Measurements from ENCODE around the gene HNF1B. TPM values are rescaled to one million over a fixed set of nuclear protein-coding genes. Genes with fewer than 3 reads are reported as not detected.
"Not testable (repeated sequence)": the region's sequence is repeated elsewhere in the genome, so short reads cannot be mapped to it uniquely, and the experiment has no call there.

The HNF1B gene, protein sequence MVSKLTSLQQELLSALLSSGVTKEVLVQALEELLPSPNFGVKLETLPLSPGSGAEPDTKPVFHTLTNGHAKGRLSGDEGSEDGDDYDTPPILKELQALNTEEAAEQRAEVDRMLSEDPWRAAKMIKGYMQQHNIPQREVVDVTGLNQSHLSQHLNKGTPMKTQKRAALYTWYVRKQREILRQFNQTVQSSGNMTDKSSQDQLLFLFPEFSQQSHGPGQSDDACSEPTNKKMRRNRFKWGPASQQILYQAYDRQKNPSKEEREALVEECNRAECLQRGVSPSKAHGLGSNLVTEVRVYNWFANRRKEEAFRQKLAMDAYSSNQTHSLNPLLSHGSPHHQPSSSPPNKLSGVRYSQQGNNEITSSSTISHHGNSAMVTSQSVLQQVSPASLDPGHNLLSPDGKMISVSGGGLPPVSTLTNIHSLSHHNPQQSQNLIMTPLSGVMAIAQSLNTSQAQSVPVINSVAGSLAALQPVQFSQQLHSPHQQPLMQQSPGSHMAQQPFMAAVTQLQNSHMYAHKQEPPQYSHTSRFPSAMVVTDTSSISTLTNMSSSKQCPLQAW
- polyA plus RNA-seq, result 10 to 100 TPM in 1 of 3 donors, under 1 TPM in 1, not detected in 1; 0.67 to 16.7 TPM

- H3K27ac ChIP-seq (ENCODE audit: low read depth, low read length), result no peak within 1 kb of the TSS
- WGBS, 3 donors, result 2 to 8% (median 6%) methylated on average over 35 of the region's 35 CpGs
Measured at GRCh38 chr17:37744961-37745800, at the start of gene HNF1B. HNF1B (minus strand) TSS chr17:37745059; CDS start chr17:37744884, 175 bp downstream.

- WGBS, 3 donors, result 65 to 71% (median 66%) methylated on average over 2 of the region's 2 CpGs
Measured at GRCh38 chr17:37792787-37793186, 47.9 kb upstream of the HNF1B start.

DNA sequence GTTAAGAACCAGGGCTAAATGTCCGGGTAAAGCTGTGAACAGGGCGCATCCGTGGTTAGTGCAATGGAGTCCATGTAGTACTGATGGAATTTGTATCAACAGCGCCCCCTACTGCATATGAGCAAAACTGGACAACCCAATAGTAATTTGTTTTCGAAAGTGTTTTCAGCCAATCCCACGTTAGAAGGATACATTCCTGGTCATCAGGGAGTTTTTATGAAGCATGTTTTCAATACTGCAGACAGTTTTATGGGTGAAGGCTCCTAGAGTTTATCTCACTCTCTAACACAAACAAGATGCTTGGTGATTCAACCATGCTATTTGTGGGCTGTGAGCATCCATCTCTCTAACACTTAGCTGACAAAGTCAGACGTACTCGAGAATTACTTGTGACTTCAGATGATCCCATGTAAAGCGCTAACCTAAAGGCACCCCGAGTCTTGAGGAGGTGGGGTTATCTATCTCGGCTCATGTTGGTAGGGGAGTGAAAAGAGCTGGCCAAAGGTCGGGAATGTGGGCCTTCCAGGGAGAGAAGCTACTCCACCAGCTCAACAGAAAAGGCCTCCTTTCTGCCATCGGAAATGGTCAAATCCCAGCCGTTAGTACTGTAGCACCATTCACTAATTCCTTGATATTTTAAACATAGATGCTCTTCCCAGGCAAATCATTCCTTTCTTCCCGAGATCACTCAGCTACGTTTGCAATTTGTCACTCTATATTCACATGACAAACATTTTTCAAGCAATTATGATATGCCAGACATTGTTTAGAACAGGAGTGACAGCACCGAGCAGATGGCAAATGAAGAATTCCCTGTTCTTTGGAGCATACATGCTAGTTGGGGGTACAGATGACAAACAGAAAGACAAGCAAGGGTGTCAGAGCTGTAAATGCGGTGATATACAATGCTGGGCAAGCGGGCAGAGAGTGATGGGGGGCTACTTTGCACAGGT lies 46.9 kb upstream of the HNF1B start:
- H3K27ac ChIP-seq (ENCODE audit: low read depth, low read length), result no peak overlapping the region
- WGBS, 3 donors, result 55 to 68% (median 56%) methylated on average over 19 of the region's 19 CpGs

More at GRCh38 chr17:37792787-37793186, 47.9 kb upstream of the HNF1B start:
- H3K27ac ChIP-seq (ENCODE audit: low read depth, low read length), result no peak overlapping the region

- no peak overlapping the region for H3K27ac ChIP-seq (ENCODE audit: low read depth, low read length)
- WGBS, 3 donors, result 86 to 89% (median 87%) methylated on average over 9 of the region's 9 CpGs
Measured at GRCh38 chr17:37789771-37790541, 45.1 kb upstream of the HNF1B start.

DNA sequence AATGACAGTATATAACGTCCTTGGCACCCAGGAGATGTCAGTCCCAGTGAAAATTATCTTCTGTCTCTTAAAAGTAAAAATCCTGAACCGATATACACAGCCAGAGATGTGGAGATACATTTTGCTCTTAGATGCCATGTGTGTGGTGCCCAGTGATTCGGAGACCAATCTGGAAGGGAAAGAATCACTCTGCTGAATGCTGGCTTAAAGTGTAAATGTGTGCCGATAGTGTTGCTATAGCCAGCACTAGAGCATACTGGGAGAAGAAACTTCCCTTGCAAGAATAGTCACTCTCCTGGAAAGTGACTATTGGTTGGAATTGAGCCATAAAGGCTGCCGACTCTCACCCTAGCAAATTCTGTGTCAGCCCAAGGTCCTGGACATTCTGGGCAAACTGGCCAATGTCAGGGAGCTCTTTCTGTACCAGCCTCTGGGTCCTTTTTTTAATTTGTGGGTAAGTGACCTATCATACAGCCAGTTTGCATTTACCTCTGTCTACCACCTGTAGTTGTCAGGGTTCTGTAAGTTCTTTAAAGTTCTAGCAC lies 44.2 kb upstream of the HNF1B start:
- H3K27ac ChIP-seq (ENCODE audit: low read depth, low read length), result no peak overlapping the region
- WGBS, 3 donors, result 26 to 67% (median 59%) methylated on average over 5 of the region's 5 CpGs

DNA sequence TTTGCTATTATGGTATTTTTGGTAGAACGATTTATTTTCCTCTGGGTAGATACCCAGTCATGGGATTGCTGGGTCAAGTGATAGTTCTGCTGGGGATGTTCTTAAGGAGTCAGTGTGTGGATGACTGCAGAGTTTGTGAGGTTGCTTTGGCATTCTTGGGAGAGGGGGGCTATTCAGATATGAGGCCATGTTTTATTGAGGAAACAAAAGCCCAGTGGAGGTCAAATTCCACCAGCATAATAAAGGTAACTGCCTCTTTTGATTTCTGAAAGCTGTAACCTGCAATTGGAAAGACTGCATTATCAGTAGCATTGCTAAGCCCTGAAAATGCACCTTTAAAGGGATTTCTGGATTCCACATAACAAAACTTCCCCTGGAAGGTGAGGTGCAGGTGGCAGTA lies 43.7 kb upstream of the HNF1B start:
- H3K27ac ChIP-seq (ENCODE audit: low read depth, low read length), result no peak overlapping the region
- WGBS, 3 donors, result 82 to 94% (median 93%) methylated on average over 1 of the region's 1 CpG

- no peak overlapping the region for H3K27ac ChIP-seq (ENCODE audit: low read depth, low read length)
- 15 to 49% (median 43%) methylated on average over 8 of the region's 8 CpGs for WGBS, 3 donors
Measured at GRCh38 chr17:37787055-37787757, 42.3 kb upstream of the HNF1B start.

DNA sequence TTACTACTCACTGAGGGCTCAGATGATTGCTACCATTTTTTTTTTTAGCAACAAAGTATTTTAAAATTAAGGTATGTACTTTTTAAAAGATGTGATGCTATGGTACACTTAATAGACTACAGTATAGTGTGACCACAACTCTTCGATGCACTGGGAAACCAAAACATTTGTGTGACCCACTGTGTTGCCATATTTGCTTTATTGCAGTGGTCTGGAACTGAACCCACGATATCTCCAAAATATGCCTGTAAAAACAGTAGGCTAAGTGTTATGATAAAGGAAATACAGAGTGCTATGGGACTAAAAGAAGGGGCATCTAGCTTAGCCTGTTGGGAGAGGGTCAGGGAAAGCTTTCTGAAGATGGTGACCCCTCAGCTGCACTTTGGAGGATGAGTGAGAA lies 41.6 kb upstream of the HNF1B start:
- WGBS, 3 donors, result 92 to 93% (median 93%) methylated on average over 2 of the region's 2 CpGs
- H3K27ac ChIP-seq (ENCODE audit: low read depth, low read length), result no peak overlapping the region

DNA sequence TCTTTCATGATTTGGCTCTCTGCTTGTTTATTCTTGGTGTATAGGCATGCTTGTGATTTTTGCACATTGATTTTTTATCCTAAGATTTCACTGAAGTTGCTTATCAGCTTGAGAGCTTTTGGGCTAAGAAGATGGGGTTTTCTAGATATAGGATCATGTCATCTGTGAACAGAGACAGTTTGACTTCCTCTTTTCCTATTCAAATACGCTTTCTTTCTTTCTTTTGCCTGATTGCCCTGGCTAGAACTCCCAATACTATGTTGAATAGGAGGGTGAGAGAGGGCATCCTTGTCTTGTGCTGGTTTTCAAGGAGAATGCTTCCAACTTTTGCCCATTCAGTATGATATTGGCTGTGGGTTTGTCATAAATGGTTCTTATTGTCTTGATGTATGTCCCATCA lies 37.6 kb upstream of the HNF1B start:
- 61 to 90% (median 70%) methylated on average over 1 of the region's 1 CpG for WGBS, 3 donors
- not testable (repeated sequence) for H3K27ac ChIP-seq (ENCODE audit: low read depth, low read length)

DNA sequence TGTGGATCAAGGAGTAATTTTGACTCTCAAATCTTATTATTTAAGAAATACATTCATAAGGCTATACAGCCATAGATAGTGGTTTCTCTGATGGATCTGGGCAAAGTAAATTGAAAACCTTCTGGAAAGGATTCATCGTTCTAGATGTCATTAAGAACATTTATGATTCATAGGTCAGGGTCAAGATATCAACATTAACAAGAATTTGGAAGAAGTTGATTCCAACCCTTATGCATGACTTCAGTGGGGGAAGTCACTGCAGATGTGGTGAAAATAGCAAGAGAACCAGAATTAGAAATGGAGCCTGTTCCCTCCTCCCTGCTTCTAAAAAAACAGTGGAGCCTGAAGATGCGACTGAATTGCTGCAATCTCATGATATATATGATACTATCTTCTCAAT lies 36.6 kb upstream of the HNF1B start:
- 79 to 93% (median 83%) methylated on average over 2 of the region's 2 CpGs for WGBS, 3 donors
- H3K27ac ChIP-seq (ENCODE audit: low read depth, low read length), result no peak overlapping the region

DNA sequence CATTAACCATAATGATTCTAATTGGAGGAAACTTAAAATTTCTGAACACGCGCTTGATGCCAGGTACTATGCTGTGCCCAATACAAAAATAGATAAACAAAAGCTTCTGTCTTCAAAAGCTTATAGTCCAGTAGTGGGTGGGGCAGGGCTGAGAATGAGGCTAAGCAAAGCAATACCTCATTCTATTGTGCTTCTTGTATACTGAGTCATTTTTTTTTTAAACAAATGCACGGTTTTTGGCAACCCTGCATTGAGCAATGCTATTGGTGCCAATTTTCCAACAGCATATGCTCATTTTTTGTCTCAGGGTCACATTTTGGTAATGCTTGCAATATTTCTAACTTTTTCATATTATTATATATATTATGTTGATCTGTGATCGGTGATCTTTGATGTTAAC lies 34.7 kb upstream of the HNF1B start:
- WGBS, 3 donors, result 65 to 81% (median 81%) methylated on average over 4 of the region's 4 CpGs
- H3K27ac ChIP-seq (ENCODE audit: low read depth, low read length), result no peak overlapping the region

DNA sequence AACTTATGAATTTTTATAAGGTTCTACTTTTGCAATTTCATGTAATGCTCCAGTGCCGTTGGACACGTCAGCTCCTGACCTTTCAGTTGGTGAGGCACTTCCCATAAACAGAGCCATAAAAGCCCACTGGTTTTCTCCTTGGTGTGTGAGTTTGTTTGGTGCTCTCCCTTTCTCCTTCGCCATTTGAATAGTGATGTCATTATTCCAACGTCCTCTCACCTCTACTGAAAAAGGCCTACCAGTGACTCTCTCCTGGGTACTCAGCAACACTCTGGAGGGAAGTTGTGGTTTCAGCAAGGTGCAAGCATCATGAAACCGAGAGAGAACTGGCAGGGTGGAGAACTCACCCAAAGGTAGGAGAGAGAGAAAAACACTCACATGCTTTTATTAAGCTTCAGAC lies 29.6 kb upstream of the HNF1B start:
- H3K27ac ChIP-seq (ENCODE audit: low read depth, low read length), result no peak overlapping the region
- WGBS, 3 donors, result 43 to 74% (median 55%) methylated on average over 5 of the region's 5 CpGs

GRCh38 chr17:37772982-37773381 lies 28.1 kb upstream of the HNF1B start:
- H3K27ac ChIP-seq (ENCODE audit: low read depth, low read length), result no peak overlapping the region
- WGBS, 3 donors, result 90 to 97% (median 96%) methylated on average over 2 of the region's 2 CpGs

DNA sequence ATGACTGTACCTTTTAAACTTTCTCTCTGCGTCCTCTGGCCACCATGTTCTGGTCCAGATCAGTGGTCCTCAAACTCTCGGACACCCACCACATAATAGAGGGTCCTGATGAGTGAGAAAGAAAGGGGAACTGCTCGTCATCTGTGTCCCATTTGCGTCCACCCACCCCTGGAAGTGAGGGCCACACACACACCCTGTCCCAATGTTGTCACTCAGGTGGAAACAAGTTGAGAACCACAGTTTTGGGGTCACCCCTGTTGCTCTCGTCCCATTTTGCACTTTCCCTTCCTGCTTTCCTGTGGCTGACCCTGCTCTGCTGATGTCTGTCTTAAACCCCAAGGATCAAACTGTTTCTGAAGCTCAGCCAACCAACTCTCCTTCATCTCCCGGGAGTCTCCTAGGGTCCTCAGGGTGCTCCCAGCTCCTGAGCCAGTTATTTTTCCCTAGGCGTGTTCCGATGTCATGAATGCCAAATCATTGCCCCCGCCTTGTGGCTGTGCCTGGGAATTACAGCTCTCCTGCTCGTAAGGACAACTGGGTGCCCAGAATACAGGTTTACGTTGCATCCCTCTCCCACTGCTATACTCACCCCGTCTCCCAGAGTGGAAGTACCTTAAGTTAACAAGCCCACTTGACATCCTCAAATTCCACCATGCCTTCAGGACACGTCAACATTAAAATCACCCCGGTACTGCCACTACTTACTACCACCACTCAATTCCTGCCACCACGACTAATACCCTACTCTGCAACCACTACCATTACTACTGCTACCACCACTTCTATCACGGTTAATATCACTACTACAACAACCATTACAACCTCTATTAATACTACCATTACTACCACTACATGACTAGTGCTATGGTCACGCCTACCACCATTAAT lies 26.0 kb upstream of the HNF1B start:
- WGBS, 3 donors, result 45 to 55% (median 47%) methylated on average over 17 of the region's 17 CpGs

DNA sequence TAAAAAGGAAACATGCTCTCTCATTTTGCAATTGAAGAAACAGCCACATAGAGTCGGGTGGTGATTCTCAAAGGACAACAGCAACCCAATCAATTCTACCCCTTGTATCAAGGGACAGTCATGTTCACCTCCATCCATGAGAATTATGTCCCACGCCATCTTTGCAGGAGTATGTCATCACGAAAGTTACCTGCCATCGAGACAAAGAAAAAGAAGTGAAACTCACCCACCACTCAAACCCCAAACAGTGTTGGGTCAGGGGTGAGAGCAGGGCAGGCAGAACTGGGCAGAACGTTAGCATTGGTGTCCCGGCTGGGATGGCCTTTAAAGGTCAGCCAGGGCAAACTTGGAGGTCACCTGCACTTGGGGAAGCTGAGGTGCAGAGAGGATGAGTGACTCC lies 24.2 kb upstream of the HNF1B start:
- WGBS, 3 donors, result 86 to 90% (median 88%) methylated on average over 6 of the region's 6 CpGs
- no peak overlapping the region for H3K27ac ChIP-seq (ENCODE audit: low read depth, low read length)

More for the DNA sequence above, 26.0 kb upstream of the HNF1B start:
- no peak overlapping the region for H3K27ac ChIP-seq (ENCODE audit: low read depth, low read length)

- no peak overlapping the region for H3K27ac ChIP-seq (ENCODE audit: low read depth, low read length)
- 88 to 94% (median 90%) methylated on average over 2 of the region's 2 CpGs for WGBS, 3 donors
Measured at GRCh38 chr17:37768438-37768837, 23.6 kb upstream of the HNF1B start.
